GM12878 (cell line): ENCODE results near the gene PRKCB. TPM values are rescaled to one million over a fixed set of nuclear protein-coding genes. Genes with fewer than 3 reads are reported as not detected.

ENCODE experiments used
- ATAC-seq: fragments of 200-7000 bp; cut with Tn5 transposase; 3 replicates; pipeline ENCODE4 v1.9.1; 2020; ENCODE audit warnings: mild to moderate bottlenecking, moderate library complexity
- BruUV-seq: library from RNA; stranded (reverse); fragments of 400-500 nt; replicated peaks from 2 replicates; lab custom pipeline; 2021; lab: Mats Ljungman, UMichigan
- CTCF ChIA-PET: fragments of 300-600 bp; sonication (Branson Sonifier 250); formaldehyde crosslinking; extraction: SDS; loops from one replicate; lab custom pipeline; 2021; ENCODE audit warnings: inconsistent platforms; lab: Yijun Ruan, JAX
- POLR2A ChIA-PET: fragments of 350-600 bp; formaldehyde crosslinking; extraction: SDS; loops from one replicate; lab custom pipeline; 2021; ENCODE audit warnings: inconsistent platforms; lab: Charles Lee
- RAD21 ChIA-PET: fragments of 300-600 bp; sonication (Branson Sonifier 250); formaldehyde crosslinking; loops from one replicate; lab custom pipeline; 2023; ENCODE audit warnings: antibody characterized with exemption; ENCODE audit not compliant: unreplicated experiment; lab: Charles Lee
- SMC1A ChIA-PET: fragments of 300-600 bp; sonication (Branson Sonifier 250); formaldehyde crosslinking; loops from one replicate; lab custom pipeline; 2023; ENCODE audit not compliant: unreplicated experiment, uncharacterized antibody; lab: Charles Lee
- DNase-seq: peaks from one replicate; pipeline ENCODE4 v3.0.0-alpha.2; 2011; ENCODE audit warnings: low read depth, low spot score
- FAIRE-seq: peaks from 3 replicates; lab custom pipeline; 2011; peaks lifted over from hg19 to GRCh38; lab: Jason Lieb, UNC
- H2AFZ ChIP-seq: 2 replicates; pipeline ENCODE4 v1.6.0; 2011; ENCODE audit warnings: low read depth, low read length, control low read depth; ENCODE audit not compliant: control insufficient read depth
- H3K27ac ChIP-seq: 2 replicates; pipeline ENCODE4 v1.5.1; 2011; ENCODE audit warnings: control low read depth; ENCODE audit not compliant: control insufficient read depth, insufficient read depth
- H3K27me3 ChIP-seq, 2 experiments: replicated peaks in 1 of 2; 2 replicates each; pipeline versions ENCODE4 v1.6.0 to v1.6.1; 2011; ENCODE audit warnings: low read length in 1 of 2; ENCODE audit not compliant: control insufficient read depth in 2 of 2, insufficient read depth in 2 of 2
- H3K36me3 ChIP-seq, 2 experiments: 2 replicates each; pipeline ENCODE4 v1.5.1; 2011; ENCODE audit warnings: low read length in 1 of 2; ENCODE audit not compliant: control insufficient read depth in 2 of 2, insufficient read depth in 2 of 2
- H3K4me1 ChIP-seq: 2 replicates; pipeline ENCODE4 v1.6.1; 2011; ENCODE audit warnings: mild to moderate bottlenecking, low read length, moderate library complexity, mixed read lengths; ENCODE audit not compliant: control insufficient read depth, insufficient read depth
- H3K4me2 ChIP-seq: 2 replicates; pipeline ENCODE4 v1.6.0; 2011; ENCODE audit warnings: control low read depth; ENCODE audit not compliant: control insufficient read depth, insufficient read depth
- H3K4me3 ChIP-seq: fragments of 200-600 bp; sonication (generic); 2 replicates; pipeline ENCODE4 v1.5.1; 2016
- H3K79me2 ChIP-seq: 2 replicates; pipeline ENCODE4 v1.6.0; 2011; ENCODE audit warnings: low read length; ENCODE audit not compliant: control insufficient read depth, insufficient read depth
- H3K9ac ChIP-seq: 2 replicates; pipeline ENCODE4 v1.8.0; 2011; ENCODE audit warnings: low read length, control low read depth, mixed read lengths; ENCODE audit not compliant: control insufficient read depth, insufficient read depth
- H3K9me3 ChIP-seq: replicated peaks from 3 replicates; pipeline ENCODE4 v1.5.1; 2011; ENCODE audit warnings: mild to moderate bottlenecking, low read length; ENCODE audit not compliant: control insufficient read depth, insufficient read depth
- H4K20me1 ChIP-seq: 2 replicates; pipeline ENCODE4 v1.6.0; 2011; ENCODE audit not compliant: control insufficient read depth, insufficient read depth
- BCL11A ChIP-seq: IDR thresholded peaks from 2 replicates; pipeline ENCODE4 v1.6.1; 2011; ENCODE audit warnings: low read depth, low read length
- CREB1 ChIP-seq: IDR thresholded peaks from 2 replicates; pipeline ENCODE4 v1.6.1; 2012; ENCODE audit warnings: low read depth, mild to moderate bottlenecking, inconsistent platforms
- DPF2 ChIP-seq: fragments of 450-650 bp; IDR thresholded peaks from 2 replicates; pipeline ENCODE4 v1.6.1; 2017; ENCODE audit warnings: mild to moderate bottlenecking
- EED ChIP-seq: sonication (generic); IDR thresholded peaks from 2 replicates; pipeline ENCODE4 v1.6.1; 2016; ENCODE audit warnings: antibody characterized with exemption, low read depth
- ETV6 ChIP-seq, 2 experiments: fragments of 450-650 bp in 1 of 2; IDR thresholded peaks in 1 of 2; conservative IDR thresholded peaks in 1 of 2; 2 replicates each; pipeline ENCODE4 v1.6.1; 2014; ENCODE audit warnings: antibody characterized with exemption in 1 of 2, borderline replicate concordance in 1 of 2, low read depth in 1 of 2, mild to moderate bottlenecking in 1 of 2, moderate library complexity in 1 of 2
- FOXM1 ChIP-seq: IDR thresholded peaks from 2 replicates; pipeline ENCODE4 v1.6.1; 2012; ENCODE audit warnings: low read depth, mild to moderate bottlenecking, inconsistent platforms, low read length, moderate library complexity
- HCFC1 ChIP-seq: fragments of 150-350 bp; IDR thresholded peaks from 2 replicates; pipeline ENCODE4 v1.6.1; 2014; ENCODE audit warnings: low read length
- HDGF ChIP-seq: fragments of 450-650 bp; IDR thresholded peaks from 2 replicates; pipeline ENCODE4 v1.6.1; 2016; ENCODE audit warnings: antibody characterized with exemption
- HSF1 ChIP-seq: fragments of 150-350 bp; IDR thresholded peaks from 2 replicates; pipeline ENCODE4 v1.6.1; 2014; ENCODE audit warnings: mild to moderate bottlenecking, low read depth, low read length
- IKZF1 ChIP-seq: fragments of 450-650 bp; conservative IDR thresholded peaks from 2 replicates; pipeline ENCODE4 v1.6.1; 2017; ENCODE audit warnings: antibody characterized with exemption, mild to moderate bottlenecking
- IRF4 ChIP-seq: IDR thresholded peaks from 2 replicates; pipeline ENCODE4 v1.6.1; 2011; ENCODE audit warnings: low read depth, low read length
- JUND ChIP-seq: IDR thresholded peaks from 2 replicates; pipeline ENCODE4 v1.6.1; 2012; ENCODE audit warnings: low read depth, mild to moderate bottlenecking, low read length, improper control_type of control experiment, moderate library complexity
- NFYA ChIP-seq: IDR thresholded peaks from 2 replicates; pipeline ENCODE4 v1.6.1; 2011; ENCODE audit warnings: low read depth, mild to moderate bottlenecking, low read length, improper control_type of control experiment, borderline replicate concordance
- PAX5 ChIP-seq: IDR thresholded peaks from 2 replicates; pipeline ENCODE4 v1.6.1; 2011; ENCODE audit warnings: low read depth, low read length, borderline replicate concordance
- POU2F2 ChIP-seq: IDR thresholded peaks from 3 replicates; pipeline ENCODE4 v1.6.1; 2011; ENCODE audit warnings: low read depth, mild to moderate bottlenecking, low read length, borderline replicate concordance
- RAD51 ChIP-seq: fragments of 450-650 bp; IDR thresholded peaks from 2 replicates; pipeline ENCODE4 v1.6.1; 2016; ENCODE audit warnings: moderate library complexity, mild to moderate bottlenecking, inconsistent platforms
- SMC3 ChIP-seq: IDR thresholded peaks from 2 replicates; pipeline ENCODE4 v1.6.1; 2011; ENCODE audit warnings: low read length, improper control_type of control experiment, borderline replicate concordance
- SUZ12 ChIP-seq: fragments of 200-600 bp; sonication (generic); IDR thresholded peaks from one replicate; pipeline ENCODE4 v1.6.1; 2018; ENCODE audit warnings: antibody characterized with exemption, mild to moderate bottlenecking; ENCODE audit not compliant: unreplicated experiment
- TCF3 ChIP-seq: IDR thresholded peaks from 2 replicates; pipeline ENCODE4 v1.6.1; 2012; ENCODE audit warnings: low read depth, mild to moderate bottlenecking, low read length, borderline replicate concordance; ENCODE audit not compliant: insufficient read depth
- ZNF687 ChIP-seq: fragments of 450-650 bp; IDR thresholded peaks from 2 replicates; pipeline ENCODE4 v1.6.1; 2017; ENCODE audit warnings: mild to moderate bottlenecking, moderate library complexity
- WGBS: methylation state at CpG from one replicate; pipeline ENCODE4 v1.1.6; 2016; ENCODE audit warnings: low lambda C conversion rate; ENCODE audit not compliant: insufficient replicate concordance, insufficient coverage; ENCODE audit errors: missing lambda C conversion rate; 5-methylcytosine and 5-hydroxymethylcytosine counted together
- in situ Hi-C: fragments of 300-500 bp; cut with MboI; formaldehyde crosslinking; loops from 9 replicates; pipeline ENCODE4 v1.14.3; 2018; ENCODE audit warnings: mixed read lengths
- intact Hi-C: fragments of 100-400 bp; cut with micrococcal nuclease; formaldehyde crosslinking; loops from one replicate; pipeline ENCODE4 v1.14.2; 2022; ENCODE audit not compliant: unreplicated experiment
- polyA plus RNA-seq, 11 experiments: library from polyadenylated mRNA; depleted of rRNA in 4 of 11; unstranded in 6 of 11; stranded (reverse) in 5 of 11; fragments of >200 nt; fragmentation: Nextera tagmentation in 4 of 11; fragmentation: Illumina TruSeq in 1 of 11; extraction: Ambion mirVana in 4 of 11; extraction: Trizol in 1 of 11; gene quantifications; 1 replicate in 1 of 11; 2 replicates in 10 of 11; pipeline versions ENCODE4 v1.2.1 to v1.2.3, GENCODE V29; 2011 to 2016; ENCODE audit warnings: inconsistent platforms in 2 of 11, missing spikeins in 2 of 11, low read depth in 1 of 11
- total RNA-seq, 4 experiments: library from RNA; depleted of rRNA in 3 of 4; stranded (reverse); fragments of >200 nt in 3 of 4; fragmentation: Illumina TruSeq in 1 of 4; extraction: Trizol in 1 of 4; gene quantifications; 2 replicates each; pipeline versions ENCODE4 v1.2.1 to v1.2.3, GENCODE V29; 2013 to 2021

PRKCB gene
- total and polyA plus RNA-seq, 10 of the 15 experiments (the other 5 are each of a cell fraction or from before 2014, with no cell fraction given), result 21.4 to 158 (median 97.3) TPM

- H3K4me2 ChIP-seq, result peak overlapping the region; percentile 56
- peak overlapping the region; percentile 67 for H3K27ac ChIP-seq
- in situ Hi-C loops (no loop called here), intact Hi-C loops (loop anchor here (5.0 kb wide), 1 partner anchor 95 kb away; no protein-coding TSS in a partner anchor)
- FAIRE-seq (peak; percentile 95), ATAC-seq (peak; percentile 79), DNase-seq (peak; percentile 76)
- SMC1A ChIA-PET, result interaction anchor here (0.9 kb wide), 1 partner anchor 97 kb away, joined by 3 read pairs; no protein-coding TSS in a partner anchor
- H3K4me3 ChIP-seq, result peak overlapping the region; percentile 31; the same call in 1 of the 2 replicates
- RAD21 ChIA-PET, result interaction anchor here (0.8 to 2.1 kb wide), 4 partner anchors 38 to 92 kb away, joined by 3 to 5 read pairs (median 3); no protein-coding TSS in a partner anchor
- H4K20me1 ChIP-seq, result no peaks in the 10 kb centered on the region; the same call in 1 of the 2 replicates
- peaks cover 68% of the 10 kb centered on the region for H3K79me2 ChIP-seq
- H3K9ac ChIP-seq, result no peak overlapping the region
- POLR2A ChIA-PET, result interaction anchor here (0.6 kb wide), 1 partner anchor 18 kb away, joined by 3 read pairs; no protein-coding TSS in a partner anchor
- H3K4me1 ChIP-seq, result peaks cover 36% of the 10 kb centered on the region
- BruUV-seq, result no TSS peak
- CTCF ChIA-PET, result interaction anchor here (1.0 to 1.2 kb wide), 2 partner anchors 14 to 114 kb away, joined by 3 read pairs; no protein-coding TSS in a partner anchor
- no peak overlapping the region for H2AFZ ChIP-seq
- WGBS, result 11% methylated on average over 6 of the region's 6 CpGs
- H3K27me3 ChIP-seq, result no peaks in the 10 kb centered on the region
- H3K9me3 ChIP-seq, result peaks cover 22% of the 10 kb centered on the region
- H3K36me3 ChIP-seq, result peaks cover 0 to 4% of the 10 kb centered on the region in 2 experiments; a peak in 3 of 4 replicates
- TF ChIP-seq JUND (peak; percentile 61; the same call in 1 of the 2 replicates), NFYA (no peak), DPF2 (peak; percentile 46; the same call in 1 of the 2 replicates), POU2F2 (peak; percentile 58; the same call in 1 of the 3 replicates), IKZF1 (peak; percentile 54), HSF1 (no peak), SUZ12 (no peak), CREB1 (peak; percentile 48; the same call in 1 of the 2 replicates), IRF4 (peak; percentile 96), ETV6 (conservative IDR thresholded peaks at IDR 0.05 in 1 of 2, IDR thresholded peaks at IDR 0.05 in 1 of 2; ENCODE audit: borderline replicate concordance in 1 of 2, low read depth in 1 of 2) (peak in 1 of 2 experiments; percentile 79; a peak in 2 of 4 replicates), BCL11A (peak; percentile 65), EED (peak; percentile 76; the same call in 1 of the 2 replicates), ZNF687 (0 out of 2 replicates have a peak, but pooled peaks have one; percentile 17), HDGF (no peak), SMC3 (peak; percentile 13; the same call in 1 of the 2 replicates), RAD51 (no peak), TCF3 (0 out of 2 replicates have a peak, but pooled peaks have one; percentile 54), FOXM1 (peak; percentile 65; the same call in 1 of the 2 replicates), PAX5 (peak; percentile 19; the same call in 1 of the 2 replicates), HCFC1 (no peak)
These were observed 81.8 kb downstream of the PRKCB start for GRCh38 chr16:23917621-23918020.
